LHCN-M2 (cell line): ENCODE data around the gene RBM14. TPM values are rescaled to one million over a fixed set of nuclear protein-coding genes. Genes with fewer than 3 reads are reported as not detected.
"Not testable (repeated sequence)": the region's sequence is repeated elsewhere in the genome, so short reads cannot be mapped to it uniquely, and the experiment has no call there.

Experiments
- DNase-seq: peaks from one replicate; pipeline ENCODE4 v3.0.0-alpha.2; 2012; ENCODE audit warnings: low read depth
- polyA plus RNA-seq: library from polyadenylated mRNA; unstranded; fragments of >200 nt; gene quantifications from one replicate; pipeline ENCODE4 v1.2.1, GENCODE V29; 2012; ENCODE audit warnings: missing spikeins
- total RNA-seq: library from RNA; depleted of rRNA; stranded (reverse); fragments of >200 nt; gene quantifications from 2 replicates; pipeline ENCODE4 v1.2.3, GENCODE V29; 2014; rRNA removed

Gene RBM14
- 50.0 and 58.7 TPM in 2 replicates for total RNA-seq
- 49.6 TPM for polyA plus RNA-seq

DNA sequence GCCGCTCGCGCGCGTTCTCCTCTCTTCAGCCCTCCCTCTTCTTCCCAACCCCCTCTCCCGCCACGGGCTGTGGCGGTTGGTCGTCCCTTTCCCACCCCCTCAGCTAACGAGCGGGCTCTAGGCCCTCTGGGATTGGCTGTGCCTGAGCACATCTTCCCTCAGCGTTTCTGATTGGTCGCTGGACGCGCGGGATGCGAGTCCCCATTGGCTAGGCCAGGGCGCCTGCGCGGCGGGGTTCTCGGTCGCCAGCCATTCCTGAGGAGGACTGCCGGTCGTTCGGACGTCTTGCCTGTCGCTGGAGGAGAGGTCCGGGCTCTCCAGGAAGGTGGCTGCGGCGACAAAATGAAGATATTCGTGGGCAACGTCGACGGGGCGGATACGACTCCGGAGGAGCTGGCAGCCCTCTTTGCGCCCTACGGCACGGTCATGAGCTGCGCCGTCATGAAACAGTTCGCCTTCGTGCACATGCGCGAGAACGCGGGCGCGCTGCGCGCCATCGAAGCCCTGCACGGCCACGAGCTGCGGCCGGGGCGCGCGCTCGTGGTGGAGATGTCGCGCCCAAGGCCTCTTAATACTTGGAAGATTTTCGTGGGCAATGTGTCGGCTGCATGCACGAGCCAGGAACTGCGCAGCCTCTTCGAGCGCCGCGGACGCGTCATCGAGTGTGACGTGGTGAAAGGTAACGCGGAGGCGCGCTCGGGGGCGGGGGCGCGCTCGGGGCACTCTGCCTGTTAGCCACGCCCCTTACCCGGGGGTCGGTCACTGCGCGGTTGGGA, at the start of gene RBM14:
Gene RBM14, plus strand, starts transcription at position 252 of the 776 bp plus-strand sequence. Its CDS starts 91 bp downstream, at position 343.
- DNase-seq: peak; percentile 99

GRCh38 chr11:66567787-66568123, 48.7 kb upstream of the RBM14 start:
- no peak for DNase-seq

DNA sequence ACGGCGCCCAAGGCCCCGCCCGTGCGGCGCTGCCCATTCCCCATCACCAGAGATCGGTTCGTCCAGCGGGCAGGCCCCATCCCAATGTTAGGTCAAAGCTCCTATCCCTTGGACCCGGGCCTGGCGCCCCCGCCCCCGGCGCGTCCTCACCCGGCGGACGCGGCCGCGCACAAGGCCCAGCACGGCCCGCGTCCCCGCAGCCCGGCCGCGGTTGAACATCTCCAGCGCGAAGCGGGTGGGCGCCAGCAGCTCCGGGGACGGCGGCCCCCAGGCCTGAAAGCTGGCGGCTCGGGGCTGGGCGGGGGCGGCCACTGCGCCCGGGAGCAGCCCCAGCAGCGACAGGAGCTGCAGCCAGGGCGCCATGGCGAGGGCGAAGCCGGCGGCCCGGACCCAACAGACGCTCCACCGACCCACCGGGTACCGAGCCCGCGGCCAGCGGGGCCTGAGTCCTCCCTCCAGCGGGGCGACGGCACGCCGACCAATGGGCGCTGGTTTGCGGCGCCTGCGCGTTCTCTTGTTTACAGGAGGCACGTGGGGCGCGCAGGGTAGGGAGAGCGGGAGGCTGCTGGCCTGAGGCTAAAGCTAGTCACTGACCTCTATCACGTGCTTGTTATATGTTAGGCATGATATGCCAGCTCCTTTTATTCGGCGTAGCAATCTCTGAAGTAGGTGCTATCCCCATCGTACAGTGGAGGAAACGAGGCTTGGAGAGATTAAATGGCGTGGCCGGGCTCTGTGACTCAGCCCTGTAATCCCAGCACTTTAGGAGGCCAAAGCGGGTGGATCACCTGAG, 48.1 kb upstream of the RBM14 start, which contains the start of gene CTSF:
Gene CTSF, minus strand, starts transcription at position 483 of the 793 bp plus-strand sequence. Its CDS starts 120 bp downstream, at position 363.
- peak; percentile 75 for DNase-seq

GRCh38 chr11:66569076-66569475, 47.4 kb upstream of the RBM14 start:
- no peak for DNase-seq

- no peak for DNase-seq
These were observed 46.2 kb upstream of the RBM14 start for GRCh38 chr11:66570079-66570849.

DNA sequence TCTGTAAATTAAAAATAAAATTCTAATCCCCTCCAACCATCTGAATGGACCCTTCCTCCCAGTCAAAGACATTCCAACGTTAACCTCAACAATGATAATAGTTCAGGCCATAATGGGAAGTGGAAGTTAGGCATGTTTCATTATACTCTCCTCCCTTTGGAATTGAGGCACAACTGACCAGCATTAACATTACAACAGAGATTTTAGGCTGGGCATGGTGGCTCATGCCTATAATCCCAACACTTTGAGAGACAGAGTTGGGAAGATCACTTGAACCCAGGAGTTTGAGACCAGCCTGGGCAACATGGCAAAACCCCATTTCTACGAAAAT, 45.6 kb upstream of the RBM14 start:
- DNase-seq: no peak

DNA sequence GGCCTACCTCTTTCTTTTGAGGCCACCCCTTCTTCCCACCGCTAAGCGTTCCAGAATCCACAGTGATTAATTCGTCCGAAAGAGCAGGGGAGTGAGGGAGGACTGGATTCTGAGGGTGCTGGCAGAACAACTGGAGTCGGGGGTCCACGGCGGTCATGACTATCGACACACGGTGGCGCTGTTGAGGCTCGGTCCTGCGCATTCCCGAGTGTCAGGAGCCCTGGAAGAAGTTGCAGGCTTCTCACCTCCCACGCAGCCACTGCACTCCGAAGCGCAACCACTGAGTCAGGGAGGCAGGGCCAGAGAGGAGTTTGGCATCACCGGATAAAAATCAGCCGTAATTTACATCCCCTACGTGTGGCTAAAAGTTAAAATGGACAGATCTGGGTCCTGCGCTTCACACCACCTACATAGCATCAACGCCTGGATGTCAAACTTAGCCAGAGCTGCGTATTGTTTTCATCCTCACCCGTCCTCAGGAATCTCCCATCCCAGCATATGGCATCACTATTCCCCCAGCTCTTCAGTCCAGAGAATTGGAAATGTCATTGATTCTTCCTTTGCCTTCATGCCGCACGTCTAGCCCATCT, 37.3 kb upstream of the RBM14 start:
- peak; percentile 43 for DNase-seq

GRCh38 chr11:66580803-66581202, 35.6 kb upstream of the RBM14 start:
- no peak for DNase-seq

GRCh38 chr11:66581261-66581660, 35.2 kb upstream of the RBM14 start:
- no peak for DNase-seq

DNA sequence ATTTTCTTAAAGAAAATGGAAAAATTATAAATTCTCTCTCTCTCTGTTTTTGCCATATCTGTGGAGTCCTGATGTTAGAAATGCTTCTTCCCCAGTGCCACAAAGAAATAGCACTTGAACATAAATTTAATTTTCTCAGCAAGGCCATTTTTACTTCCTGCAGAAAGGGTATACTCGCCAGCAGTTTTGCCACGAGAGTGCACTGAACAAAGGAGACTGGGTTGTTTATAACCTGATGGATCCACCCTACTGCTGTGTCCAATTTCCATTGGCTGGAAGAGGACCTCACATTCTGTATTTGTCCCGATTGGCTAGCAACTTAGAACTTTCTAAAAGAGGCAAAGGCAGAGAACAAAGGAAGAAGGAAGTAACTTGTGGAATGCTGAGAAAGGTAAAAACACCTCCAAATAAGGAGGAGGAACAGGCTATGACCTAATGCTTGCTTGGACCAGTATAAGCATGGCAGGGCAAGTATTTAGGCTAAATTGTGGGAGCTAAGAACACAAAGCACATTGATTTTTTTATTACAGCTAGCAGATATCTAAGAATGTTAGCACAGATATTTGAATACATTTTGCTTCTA, 33.8 kb upstream of the RBM14 start:
- DNase-seq: not testable (repeated sequence)

DNA sequence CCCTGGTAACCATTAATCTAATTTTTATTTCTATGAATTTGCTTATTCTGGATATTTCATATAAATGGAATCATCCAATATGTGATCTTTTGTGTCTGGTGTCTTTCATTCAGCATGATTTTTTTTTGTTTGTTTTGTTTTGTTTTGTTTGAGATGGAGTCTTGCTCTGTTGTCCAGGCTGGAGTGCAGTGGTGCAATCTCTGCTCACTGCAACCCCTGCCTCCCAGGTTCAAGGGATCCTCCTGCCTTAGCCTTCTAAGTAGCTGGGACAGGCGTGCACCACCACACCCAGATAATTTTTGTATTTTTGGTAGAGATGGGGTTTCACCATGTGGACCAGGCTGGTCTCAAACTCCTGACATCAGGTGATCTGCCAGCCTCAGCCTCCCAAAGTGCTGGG, 31.0 kb upstream of the RBM14 start:
- not testable (repeated sequence) for DNase-seq

DNA sequence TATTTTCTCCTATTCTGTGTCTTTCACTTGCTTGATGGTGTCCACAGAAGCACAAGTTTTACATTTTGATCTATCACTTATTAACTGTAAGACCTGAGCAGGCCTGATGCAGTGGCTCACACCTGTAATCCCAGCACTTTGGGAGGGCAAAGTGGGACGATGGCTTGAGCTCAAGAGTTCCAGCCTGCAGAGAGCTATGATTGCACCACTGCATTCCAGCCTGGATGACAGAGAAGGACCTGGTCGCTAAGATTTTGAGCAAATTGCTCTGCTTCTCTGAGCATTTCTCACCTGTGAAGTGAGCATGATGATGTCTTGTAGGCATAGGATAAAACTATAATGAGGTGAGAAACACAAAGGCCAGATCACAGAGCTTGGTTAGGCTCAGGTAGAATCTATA, 30.3 kb upstream of the RBM14 start:
- no peak for DNase-seq

- DNase-seq: not testable (repeated sequence)
These were observed 27.1 kb upstream of the RBM14 start for GRCh38 chr11:66589315-66589714.

DNA sequence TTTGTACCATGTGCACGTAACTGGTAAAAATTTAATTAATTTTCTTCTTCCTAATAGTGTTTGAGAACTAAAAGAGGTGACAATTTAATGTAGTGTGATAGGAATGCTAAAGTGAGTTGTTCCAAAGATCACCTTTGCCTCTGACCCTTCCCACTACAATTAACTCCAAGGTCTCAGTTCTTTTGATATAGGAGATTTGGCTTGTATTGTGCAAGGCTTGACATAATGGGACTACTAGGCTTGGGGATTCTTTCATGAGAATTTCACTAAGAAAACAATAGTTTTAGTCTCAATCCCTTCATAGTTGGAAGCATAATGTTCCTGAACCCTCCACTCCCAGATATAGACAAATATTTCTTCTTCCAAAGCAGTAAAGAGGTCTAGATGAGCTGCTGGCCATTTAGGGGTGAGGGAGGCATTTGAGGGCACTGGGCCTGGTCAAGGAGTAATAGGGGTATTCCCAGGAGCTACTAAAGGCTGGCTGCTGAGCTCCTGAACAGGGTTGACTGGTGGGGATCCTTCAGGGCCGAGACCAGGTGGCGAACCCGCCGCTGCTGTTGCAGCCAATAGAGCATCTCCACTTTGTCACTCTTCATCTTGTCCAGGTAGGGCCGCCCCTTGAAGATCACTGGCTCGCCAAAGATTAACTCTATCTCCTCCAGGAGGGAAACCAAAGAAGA, 26.3 kb upstream of the RBM14 start:
- DNase-seq: no peak

- DNase-seq: no peak
These were observed 25.3 kb upstream of the RBM14 start for GRCh38 chr11:66591175-66591574.

GRCh38 chr11:66592457-66593302, 23.8 kb upstream of the RBM14 start, which contains the start of the genes CCDC87 and CCS:
Gene CCDC87 (minus strand): TSS chr11:66593063. CDS start chr11:66593015, 48 bp downstream.
Gene CCS (plus strand): TSS chr11:66593185. CDS start chr11:66593262, 77 bp downstream.
- peak; percentile 90 for DNase-seq

DNA sequence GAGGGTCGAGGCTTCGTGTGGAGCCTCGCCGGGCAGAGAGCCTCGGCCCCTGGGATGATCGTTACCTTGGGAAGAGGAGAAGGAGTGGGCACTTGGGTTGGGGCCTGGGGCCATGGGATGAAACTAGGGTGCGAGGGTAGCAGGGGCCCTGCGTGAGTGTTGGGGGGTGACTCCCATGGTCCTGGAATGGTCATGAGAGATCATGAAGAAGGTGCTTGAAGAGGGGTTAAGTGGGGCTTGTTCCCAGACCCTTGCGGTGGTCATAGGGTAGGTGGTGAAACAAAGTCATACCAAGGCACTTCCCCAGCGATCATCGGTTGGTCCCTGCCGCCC, 23.2 kb upstream of the RBM14 start:
- no peak for DNase-seq

GRCh38 chr11:66593650-66594049, 22.8 kb upstream of the RBM14 start:
- DNase-seq: no peak

DNA sequence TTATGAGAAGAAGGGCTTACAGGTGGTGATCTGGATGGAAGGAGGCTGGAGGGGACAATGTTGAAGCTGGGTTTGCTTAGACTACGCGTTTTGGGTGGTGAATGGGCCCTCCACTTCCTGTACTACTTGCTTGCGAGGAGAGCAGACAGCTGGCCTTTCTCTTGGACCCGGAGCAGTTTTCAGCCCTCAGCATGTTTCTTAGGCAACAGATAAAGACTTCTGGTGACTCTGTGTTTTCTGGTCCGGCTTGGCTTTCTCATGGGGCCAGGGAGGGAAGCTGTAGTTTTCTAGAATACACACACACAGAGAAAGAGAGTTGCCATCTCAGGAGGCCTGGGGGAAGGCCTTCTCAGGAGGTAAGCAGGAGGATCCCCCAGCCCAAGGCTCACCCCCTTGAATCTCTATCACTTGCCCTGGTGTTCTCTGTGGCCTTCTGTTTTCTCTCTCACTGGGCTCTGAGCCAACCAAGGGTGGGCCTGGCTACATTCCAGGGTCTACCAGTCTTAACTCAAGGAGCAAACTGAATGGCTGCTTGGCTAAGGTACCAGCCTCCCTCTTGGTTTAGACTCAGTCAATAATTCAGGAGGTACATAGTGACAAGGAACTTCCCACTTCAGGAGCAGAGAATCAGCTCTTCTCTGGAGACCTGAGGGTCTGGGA, 21.1 kb upstream of the RBM14 start:
- DNase-seq: no peak
